Measurements from ENCODE around the gene HOXD4.

The HOXD4 gene

DNA sequence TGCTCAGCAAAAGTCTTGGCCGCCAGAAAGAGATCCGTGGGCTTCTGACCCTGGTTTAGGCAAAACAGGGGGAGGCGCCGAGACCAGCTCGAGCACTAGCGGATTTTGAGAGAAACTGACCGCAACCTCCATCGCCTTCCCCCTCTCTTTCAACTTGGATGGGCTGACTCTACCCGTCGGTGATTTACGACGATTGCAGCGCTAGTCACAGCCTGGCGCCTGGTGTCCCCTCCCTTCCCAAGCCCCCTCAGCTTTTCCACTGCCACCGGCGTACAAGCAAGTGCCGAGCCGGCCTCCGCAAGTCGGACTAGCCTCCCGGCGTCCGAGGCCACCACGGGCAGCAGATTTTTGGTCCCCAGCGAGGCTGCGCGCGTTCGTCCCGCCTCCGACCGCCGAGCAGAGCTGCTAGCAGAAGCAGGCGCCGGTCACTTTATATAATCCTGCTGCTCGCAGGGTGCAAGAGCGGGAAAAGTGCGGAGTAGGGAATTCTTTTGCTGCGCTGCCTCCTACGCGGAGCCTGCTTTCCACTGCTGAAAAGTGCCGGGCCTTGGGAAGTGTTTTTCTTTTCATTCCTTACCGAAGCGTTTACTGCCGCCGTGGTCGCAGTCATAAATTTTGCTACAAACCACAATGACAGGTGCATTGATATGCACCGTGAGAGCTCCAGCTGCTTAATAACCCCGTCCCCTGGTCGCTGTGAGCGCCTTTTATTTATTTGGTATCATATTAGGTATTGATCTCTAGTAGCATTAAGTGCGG, 13.4 kb downstream of the HOXD4 start:
- Histone ChIP-seq H3K4me3 (ENCODE audit: low read length) (no peak overlapping the region), H3K4me1 (ENCODE audit: low read length) (no peaks in the 10 kb centered on the region), H3K79me2 (ENCODE audit: low read length) (no peaks in the 10 kb centered on the region), H3K27ac (ENCODE audit: low read length) (no peak overlapping the region), H2AFZ (ENCODE audit: low read depth, low read length) (no peak overlapping the region), H4K20me1 (ENCODE audit: insufficient read depth, low read length) (no peaks in the 10 kb centered on the region), H3K4me2 (ENCODE audit: low read length) (no peak overlapping the region), H3K27me3 (ENCODE audit: low read depth, low read length) (peaks cover 3% of the 10 kb centered on the region; the same call in 1 of the 2 replicates), H3K9ac (ENCODE audit: low read length) (no peak overlapping the region), H3K9me3 (ENCODE audit: insufficient read depth, low read length) (no peaks in the 10 kb centered on the region), H3K36me3 (replicated peaks; ENCODE audit: low read depth, low read length) (no peaks in the 10 kb centered on the region)
- TF ChIP-seq, protein P1, sequence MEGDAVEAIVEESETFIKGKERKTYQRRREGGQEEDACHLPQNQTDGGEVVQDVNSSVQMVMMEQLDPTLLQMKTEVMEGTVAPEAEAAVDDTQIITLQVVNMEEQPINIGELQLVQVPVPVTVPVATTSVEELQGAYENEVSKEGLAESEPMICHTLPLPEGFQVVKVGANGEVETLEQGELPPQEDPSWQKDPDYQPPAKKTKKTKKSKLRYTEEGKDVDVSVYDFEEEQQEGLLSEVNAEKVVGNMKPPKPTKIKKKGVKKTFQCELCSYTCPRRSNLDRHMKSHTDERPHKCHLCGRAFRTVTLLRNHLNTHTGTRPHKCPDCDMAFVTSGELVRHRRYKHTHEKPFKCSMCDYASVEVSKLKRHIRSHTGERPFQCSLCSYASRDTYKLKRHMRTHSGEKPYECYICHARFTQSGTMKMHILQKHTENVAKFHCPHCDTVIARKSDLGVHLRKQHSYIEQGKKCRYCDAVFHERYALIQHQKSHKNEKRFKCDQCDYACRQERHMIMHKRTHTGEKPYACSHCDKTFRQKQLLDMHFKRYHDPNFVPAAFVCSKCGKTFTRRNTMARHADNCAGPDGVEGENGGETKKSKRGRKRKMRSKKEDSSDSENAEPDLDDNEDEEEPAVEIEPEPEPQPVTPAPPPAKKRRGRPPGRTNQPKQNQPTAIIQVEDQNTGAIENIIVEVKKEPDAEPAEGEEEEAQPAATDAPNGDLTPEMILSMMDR (IDR thresholded peaks at IDR 0.05; ENCODE audit: low read depth, low read length) = no peak

DNA sequence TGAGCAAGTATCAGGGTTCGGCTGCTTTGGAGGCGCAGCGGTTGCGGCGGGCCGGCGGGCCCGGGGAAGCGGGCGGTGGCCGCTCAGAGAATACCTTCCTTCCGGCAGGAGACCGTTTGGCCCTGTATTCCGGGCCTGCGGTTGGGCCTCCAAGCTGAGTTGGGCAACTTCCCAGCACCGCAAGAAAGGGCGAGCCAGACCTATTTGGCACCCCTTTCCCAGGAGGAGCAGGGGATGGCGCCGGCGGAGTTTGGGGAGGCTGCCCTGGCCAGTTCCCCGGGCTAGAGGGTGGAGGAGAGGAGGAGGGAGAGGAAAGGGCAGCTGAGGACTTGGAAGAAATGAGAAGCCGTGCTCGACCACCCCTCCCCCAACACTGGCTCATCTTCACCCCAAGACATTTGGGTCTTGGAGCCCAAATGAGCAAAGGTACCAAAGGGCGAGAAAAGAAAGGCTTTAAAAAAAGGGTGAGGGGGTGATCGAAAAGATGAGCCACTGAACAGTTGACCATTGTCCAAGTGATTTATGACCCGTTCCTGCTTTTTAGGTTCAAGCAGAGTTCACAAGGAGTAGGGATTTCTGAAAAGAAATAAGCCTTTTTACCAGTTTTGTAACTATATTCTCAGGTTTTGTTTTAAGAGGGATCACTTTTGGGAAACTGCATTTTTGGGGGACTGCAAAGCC, 14.2 kb downstream of the HOXD4 start:
- TF ChIP-seq, protein P1 (IDR thresholded peaks at IDR 0.05; ENCODE audit: low read depth, low read length) = no peak
- no peak for TF ChIP-seq EZH2phosphoT487 (IDR thresholded peaks at IDR 0.05; ENCODE audit: low read depth)
- Histone ChIP-seq H3K4me3 (ENCODE audit: low read length) (no peak overlapping the region), H4K20me1 (ENCODE audit: insufficient read depth, low read length) (no peaks in the 10 kb centered on the region), H3K27ac (ENCODE audit: low read length) (no peak overlapping the region), H3K9ac (ENCODE audit: low read length) (no peak overlapping the region), H3K4me1 (ENCODE audit: low read length) (no peaks in the 10 kb centered on the region), H3K79me2 (ENCODE audit: low read length) (no peaks in the 10 kb centered on the region), H3K27me3 (ENCODE audit: low read depth, low read length) (peaks cover 3% of the 10 kb centered on the region; the same call in 1 of the 2 replicates), H3K4me2 (ENCODE audit: low read length) (no peak overlapping the region), H2AFZ (ENCODE audit: low read depth, low read length) (no peak overlapping the region), H3K9me3 (ENCODE audit: insufficient read depth, low read length) (no peaks in the 10 kb centered on the region), H3K36me3 (replicated peaks; ENCODE audit: low read depth, low read length) (no peaks in the 10 kb centered on the region)

DNA sequence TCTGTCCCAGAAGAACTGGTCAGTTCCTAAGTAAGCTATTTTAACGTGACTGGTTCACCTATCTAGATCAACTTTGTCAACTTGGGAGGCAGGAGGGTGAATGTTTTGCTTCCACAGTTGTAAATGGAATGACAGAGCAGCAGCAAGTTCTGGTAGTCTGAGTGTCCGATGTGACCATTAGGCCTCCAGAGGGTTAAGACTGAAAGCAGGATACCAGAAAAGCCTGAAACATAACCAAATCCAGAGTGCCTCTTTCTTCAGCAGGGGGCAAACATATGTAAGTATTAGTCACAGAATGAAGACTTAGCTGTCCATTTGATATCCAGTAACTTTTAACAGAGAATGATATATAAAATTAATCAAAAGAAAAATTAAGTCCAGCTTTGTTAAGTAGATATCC, 14.9 kb downstream of the HOXD4 start:
- no peak overlapping the region for H3K4me2 ChIP-seq (ENCODE audit: low read length)
- H3K27ac ChIP-seq (ENCODE audit: low read length) = no peak overlapping the region
- H2AFZ ChIP-seq (ENCODE audit: low read depth, low read length) = no peak overlapping the region
- no peaks in the 10 kb centered on the region for H3K9me3 ChIP-seq (ENCODE audit: insufficient read depth, low read length)
- H3K36me3 ChIP-seq (replicated peaks; ENCODE audit: low read depth, low read length) = no peaks in the 10 kb centered on the region
- no peak overlapping the region for H3K9ac ChIP-seq (ENCODE audit: low read length)
- peaks cover 3% of the 10 kb centered on the region; the same call in 1 of the 2 replicates for H3K27me3 ChIP-seq (ENCODE audit: low read depth, low read length)
- no peaks in the 10 kb centered on the region for H3K4me1 ChIP-seq (ENCODE audit: low read length)
- TF ChIP-seq, protein P1 (IDR thresholded peaks at IDR 0.05; ENCODE audit: low read depth, low read length) = no peak
- TF ChIP-seq EZH2phosphoT487 (IDR thresholded peaks at IDR 0.05; ENCODE audit: low read depth) = no peak
- H3K79me2 ChIP-seq (ENCODE audit: low read length) = no peaks in the 10 kb centered on the region
- H3K4me3 ChIP-seq (ENCODE audit: low read length) = no peak overlapping the region
- no peaks in the 10 kb centered on the region for H4K20me1 ChIP-seq (ENCODE audit: insufficient read depth, low read length)

DNA sequence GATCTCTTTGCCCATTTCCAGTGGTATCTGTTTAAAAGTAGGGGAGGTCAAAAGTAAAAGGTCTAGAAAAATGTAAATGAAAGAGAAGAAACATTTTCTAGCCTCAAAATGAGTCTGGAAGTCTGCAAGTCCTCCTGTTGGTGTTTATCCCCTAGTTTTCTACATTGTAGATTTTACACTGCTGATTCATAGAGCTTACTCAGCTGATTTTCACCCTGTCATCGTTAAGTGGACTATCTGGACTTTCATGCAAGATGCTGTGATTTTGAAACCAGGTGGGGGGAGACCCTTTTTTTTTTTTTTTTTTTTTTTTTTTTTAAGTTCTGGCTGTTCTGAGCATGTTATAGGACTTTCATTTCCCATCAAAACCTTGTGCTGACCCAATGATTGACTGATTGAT, 16.0 kb downstream of the HOXD4 start:
- no peaks in the 10 kb centered on the region for H3K4me1 ChIP-seq (ENCODE audit: low read length)
- H3K9me3 ChIP-seq (ENCODE audit: insufficient read depth, low read length) = no peaks in the 10 kb centered on the region
- H2AFZ ChIP-seq (ENCODE audit: low read depth, low read length) = no peak overlapping the region
- no peak for TF ChIP-seq EZH2phosphoT487 (IDR thresholded peaks at IDR 0.05; ENCODE audit: low read depth)
- TF ChIP-seq, protein P1 (IDR thresholded peaks at IDR 0.05; ENCODE audit: low read depth, low read length) = no peak
- H3K4me2 ChIP-seq (ENCODE audit: low read length) = no peak overlapping the region
- no peak overlapping the region for H3K9ac ChIP-seq (ENCODE audit: low read length)
- no peaks in the 10 kb centered on the region for H3K79me2 ChIP-seq (ENCODE audit: low read length)
- no peak overlapping the region for H3K4me3 ChIP-seq (ENCODE audit: low read length)
- peaks cover 3% of the 10 kb centered on the region; the same call in 1 of the 2 replicates for H3K27me3 ChIP-seq (ENCODE audit: low read depth, low read length)
- no peaks in the 10 kb centered on the region for H4K20me1 ChIP-seq (ENCODE audit: insufficient read depth, low read length)
- no peaks in the 10 kb centered on the region for H3K36me3 ChIP-seq (replicated peaks; ENCODE audit: low read depth, low read length)
- no peak overlapping the region for H3K27ac ChIP-seq (ENCODE audit: low read length)

All from OCI-LY3 (cell line).